HepG2 (cell line): ENCODE results near the gene SH3PXD2A. TPM values are rescaled to one million over a fixed set of nuclear protein-coding genes. Genes with fewer than 3 reads are reported as not detected.
A peak's percentile ranks its signal among the peaks of the same experiment; 100 is the strongest.

Source experiments
- ATAC-seq: fragments of 200-7000 bp; cut with Tn5 transposase; 3 replicates; pipeline ENCODE4 v1.9.1; 2020; ENCODE audit warnings: mild to moderate bottlenecking, moderate library complexity
- BruUV-seq: library from RNA; stranded (reverse); fragments of 400-500 nt; replicated peaks from 2 replicates; lab custom pipeline; 2021; lab: Mats Ljungman, UMichigan
- CTCF ChIA-PET: fragments of 300-600 bp; formaldehyde crosslinking; extraction: SDS; loops from one replicate; lab custom pipeline; 2021; ENCODE audit warnings: low total read pairs, inconsistent platforms, low intra/inter-chr PET ratio; lab: Yijun Ruan, JAX
- POLR2A ChIA-PET: fragments of 350-600 bp; sonication (Branson Sonifier 250); formaldehyde crosslinking; loops from one replicate; lab custom pipeline; 2020; ENCODE audit warnings: antibody characterized with exemption, inconsistent platforms; lab: Yijun Ruan, JAX
- DNase-seq: peaks from one replicate; pipeline ENCODE4 v3.0.0-alpha.2; 2015; ENCODE audit warnings: low spot score
- FAIRE-seq: peaks from 3 replicates; lab custom pipeline; 2011; peaks lifted over from hg19 to GRCh38; lab: Jason Lieb, UNC
- H2AFZ ChIP-seq: one replicate; pipeline ENCODE4 v1.6.1; 2011; ENCODE audit warnings: low read length, inconsistent platforms
- H3K27ac ChIP-seq: fragments of 300-600 bp; 3 replicates; pipeline ENCODE4 v1.8.0; 2011; ENCODE audit warnings: mixed run types, mild to moderate bottlenecking, mixed read lengths, low read length, inconsistent platforms; ENCODE audit not compliant: insufficient read depth; ENCODE audit errors: extremely low read length
- H3K27me3 ChIP-seq, 2 experiments: fragments of 200-600 bp in 1 of 2; 2 replicates in 1 of 2; 3 replicates in 1 of 2; pipeline versions ENCODE4 v1.6.0 to v1.8.0; 2011; ENCODE audit warnings: low read length in 2 of 2, mild to moderate bottlenecking in 2 of 2, moderate library complexity in 2 of 2, inconsistent platforms in 1 of 2; ENCODE audit not compliant: insufficient read depth in 2 of 2, control insufficient read depth in 1 of 2
- H3K36me3 ChIP-seq, 2 experiments: fragments of 200-600 bp in 1 of 2; replicated peaks in 1 of 2; 2 replicates in 1 of 2; 3 replicates in 1 of 2; pipeline versions ENCODE4 v1.5.1 to v1.8.0; 2011; ENCODE audit warnings: low read length in 2 of 2, inconsistent platforms in 1 of 2; ENCODE audit not compliant: insufficient read depth in 2 of 2, control insufficient read depth in 1 of 2
- H3K4me1 ChIP-seq: 2 replicates; pipeline ENCODE4 v1.5.1; 2012; ENCODE audit warnings: low read length, inconsistent platforms; ENCODE audit not compliant: insufficient read depth
- H3K4me2 ChIP-seq: 2 replicates; pipeline ENCODE4 v1.6.0; 2011; ENCODE audit warnings: low read depth, low read length, inconsistent platforms
- H3K4me3 ChIP-seq, 3 experiments: fragments of 200-600 bp in 1 of 3; sonication (generic), shearing (Covaris generic) in 1 of 3; replicated peaks in 1 of 3; 2 replicates each; pipeline ENCODE4 v1.5.1; 2011 to 2016; ENCODE audit warnings: low read length in 3 of 3, inconsistent platforms in 2 of 3, low read depth in 2 of 3, mild to moderate bottlenecking in 2 of 3, control low read depth in 1 of 3, mixed read lengths in 1 of 3; ENCODE audit not compliant: insufficient read depth in 1 of 3
- H3K79me2 ChIP-seq: one replicate; pipeline ENCODE4 v1.6.1; 2011; ENCODE audit warnings: low read length, inconsistent platforms; ENCODE audit not compliant: insufficient read depth
- H3K9ac ChIP-seq: 2 replicates; pipeline ENCODE4 v1.6.0; 2011; ENCODE audit warnings: mild to moderate bottlenecking, low read depth, low read length, inconsistent platforms; ENCODE audit not compliant: insufficient read depth
- H3K9me3 ChIP-seq: 2 replicates; pipeline ENCODE4 v1.5.1; 2012; ENCODE audit warnings: mild to moderate bottlenecking, low read length
- H4K20me1 ChIP-seq: 2 replicates; pipeline ENCODE4 v1.6.0; 2011; ENCODE audit warnings: inconsistent platforms, mild to moderate bottlenecking, low read length, moderate library complexity; ENCODE audit not compliant: insufficient read depth
- CCDC6 ChIP-seq: sonication (generic); formaldehyde crosslinking; IDR thresholded peaks from 2 replicates; pipeline ENCODE4 v1.8.1; 2022; ENCODE audit warnings: mild to moderate bottlenecking, missing genetic modification reagents, moderate library complexity
- EEA1 ChIP-seq: sonication (generic); formaldehyde crosslinking; IDR thresholded peaks from 2 replicates; pipeline ENCODE4 v1.5.1; 2020; ENCODE audit warnings: mild to moderate bottlenecking, missing genetic modification reagents, borderline replicate concordance
- EED ChIP-seq: sonication (generic); formaldehyde crosslinking; IDR thresholded peaks from 2 replicates; pipeline ENCODE4 v1.5.0; 2020; ENCODE audit warnings: mild to moderate bottlenecking, missing genetic modification reagents
- GATA4 ChIP-seq: sonication (generic); IDR thresholded peaks from 2 replicates; pipeline ENCODE4 v1.6.1; 2016; ENCODE audit warnings: antibody characterized with exemption, low read depth, borderline replicate concordance
- LCORL ChIP-seq, 2 experiments: fragments of 450-650 bp in 1 of 2; sonication (generic) in 1 of 2; formaldehyde crosslinking in 1 of 2; IDR thresholded peaks; 2 replicates each; pipeline versions ENCODE4 v1.5.0 to v1.6.1; 2017 to 2020; ENCODE audit warnings: antibody characterized with exemption in 1 of 2, missing genetic modification reagents in 1 of 2
- ZKSCAN1 ChIP-seq: fragments of 150-350 bp; IDR thresholded peaks from 2 replicates; pipeline ENCODE4 v1.6.1; 2014; ENCODE audit warnings: low read length
- ZNF274 ChIP-seq: sonication (generic); formaldehyde crosslinking; IDR thresholded peaks from 2 replicates; pipeline ENCODE4 v1.5.1; 2020; ENCODE audit warnings: mild to moderate bottlenecking, missing genetic modification reagents
- ZNF337 ChIP-seq: sonication (generic); formaldehyde crosslinking; IDR thresholded peaks from 2 replicates; pipeline ENCODE4 v1.5.1; 2020; ENCODE audit warnings: missing genetic modification reagents, low read depth, mild to moderate bottlenecking, borderline replicate concordance
- whole genome bisulfite sequencing: methylation state at CpG from one replicate; pipeline ENCODE4 v1.1.6; 2017; ENCODE audit warnings: low lambda C conversion rate; 5-methylcytosine and 5-hydroxymethylcytosine counted together
- in situ Hi-C: cut with HindIII; loops from 2 replicates; pipeline ENCODE4 v1.10.0; 2017; ENCODE audit warnings: low pct_unique_long_range_greater_than_20kb; ENCODE audit not compliant: extremely low pct_ligation_motif_present
- intact Hi-C: fragments of 100-400 bp; cut with micrococcal nuclease; formaldehyde crosslinking; loops from one replicate; pipeline ENCODE4 v1.10.0; 2022; ENCODE audit not compliant: unreplicated experiment
- polyA plus RNA-seq, 8 experiments: library from polyadenylated mRNA; depleted of rRNA in 3 of 8; stranded (reverse) in 7 of 8; unstranded in 1 of 8; fragments of >200 nt; fragmentation: Illumina TruSeq in 4 of 8; extraction: Trizol in 4 of 8; gene quantifications; 2 replicates each; pipeline versions ENCODE4 v1.2.1 to v1.2.3, GENCODE V29; 2011 to 2016; ENCODE audit warnings: low read depth in 4 of 8, missing spikeins in 1 of 8, mixed read lengths in 1 of 8; ENCODE audit not compliant: insufficient read depth in 1 of 8
- total RNA-seq, 5 experiments: library from RNA; depleted of rRNA; stranded (reverse); fragments of >200 nt; fragmentation: Illumina TruSeq; extraction: Trizol; gene quantifications; 2 replicates each; pipeline ENCODE4 v1.2.3, GENCODE V29; 2016; ENCODE audit warnings: low read depth in 1 of 5
- TF ChIP-seq, protein P1 (sequence below): sonication (generic); formaldehyde crosslinking; IDR thresholded peaks from 2 replicates; pipeline ENCODE4 v1.4.0; 2020; ENCODE audit warnings: missing genetic modification reagents
- TF ChIP-seq, protein P2 (sequence below): sonication (generic); formaldehyde crosslinking; IDR thresholded peaks from 2 replicates; pipeline ENCODE4 v1.5.0; 2020; ENCODE audit warnings: mild to moderate bottlenecking, missing genetic modification reagents, borderline replicate concordance
- TF ChIP-seq, protein P3 (sequence below): sonication (generic); formaldehyde crosslinking; IDR thresholded peaks from 2 replicates; pipeline ENCODE4 v1.5.1; 2020; ENCODE audit warnings: mild to moderate bottlenecking, missing genetic modification reagents, moderate library complexity

The SH3PXD2A gene
- total and polyA plus RNA-seq, 2 of the 13 experiments (the other 11 are each of a cell fraction or from before 2014, with no cell fraction given), result 11.1 to 11.3 TPM

DNA sequence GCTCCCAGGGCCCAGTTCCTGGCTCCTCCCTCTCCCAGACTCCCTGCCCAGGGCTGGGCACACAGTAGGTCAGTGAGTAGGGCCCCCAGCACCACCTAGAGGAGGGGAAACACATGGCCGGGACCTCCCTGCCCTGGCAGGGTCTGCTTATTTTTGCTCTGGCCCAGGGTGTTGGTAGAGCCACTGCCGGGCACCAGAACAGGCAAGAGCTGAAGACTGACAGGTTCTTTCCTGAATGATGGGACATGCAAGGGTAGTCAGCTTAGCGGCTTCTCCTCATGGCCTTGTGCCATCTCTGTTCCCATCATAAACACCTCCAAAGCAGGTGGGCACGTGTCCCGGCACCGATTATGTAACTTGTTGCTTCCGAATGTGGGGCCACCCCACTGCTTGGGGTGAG is 275.4 kb downstream of the SH3PXD2A start:
- H3K4me2 ChIP-seq, result peak overlapping the region; percentile 48; the same call in 1 of the 2 replicates
- peaks cover 2 to 42% of the 10 kb centered on the region in 2 experiments for H3K27me3 ChIP-seq
- H3K36me3 ChIP-seq, result no peaks in the 10 kb centered on the region
- H3K27ac ChIP-seq, result no peak overlapping the region
- H4K20me1 ChIP-seq, result no peaks in the 10 kb centered on the region
- in situ Hi-C loops, result no loop called here
- POLR2A ChIA-PET, result no interaction called here
- H2AFZ ChIP-seq, result no peak overlapping the region
- no peaks in the 10 kb centered on the region for H3K9me3 ChIP-seq
- FAIRE-seq (no peak), ATAC-seq (no peak), DNase-seq (no peak)
- H3K4me3 ChIP-seq, result no peak overlapping the region; a peak in 1 of 6 replicates
- no TSS peak for BruUV-seq
- 20% methylated on average over 1 of the region's 7 CpGs for WGBS
- no peaks in the 10 kb centered on the region for H3K79me2 ChIP-seq
- CTCF ChIA-PET, result no interaction called here
- no peak overlapping the region for H3K9ac ChIP-seq
- intact Hi-C loops, result no loop called here
- H3K4me1 ChIP-seq, result peaks cover 66% of the 10 kb centered on the region
- TF ChIP-seq, protein P1, sequence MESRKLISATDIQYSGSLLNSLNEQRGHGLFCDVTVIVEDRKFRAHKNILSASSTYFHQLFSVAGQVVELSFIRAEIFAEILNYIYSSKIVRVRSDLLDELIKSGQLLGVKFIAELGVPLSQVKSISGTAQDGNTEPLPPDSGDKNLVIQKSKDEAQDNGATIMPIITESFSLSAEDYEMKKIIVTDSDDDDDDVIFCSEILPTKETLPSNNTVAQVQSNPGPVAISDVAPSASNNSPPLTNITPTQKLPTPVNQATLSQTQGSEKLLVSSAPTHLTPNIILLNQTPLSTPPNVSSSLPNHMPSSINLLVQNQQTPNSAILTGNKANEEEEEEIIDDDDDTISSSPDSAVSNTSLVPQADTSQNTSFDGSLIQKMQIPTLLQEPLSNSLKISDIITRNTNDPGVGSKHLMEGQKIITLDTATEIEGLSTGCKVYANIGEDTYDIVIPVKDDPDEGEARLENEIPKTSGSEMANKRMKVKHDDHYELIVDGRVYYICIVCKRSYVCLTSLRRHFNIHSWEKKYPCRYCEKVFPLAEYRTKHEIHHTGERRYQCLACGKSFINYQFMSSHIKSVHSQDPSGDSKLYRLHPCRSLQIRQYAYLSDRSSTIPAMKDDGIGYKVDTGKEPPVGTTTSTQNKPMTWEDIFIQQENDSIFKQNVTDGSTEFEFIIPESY (CRISPR knock-in tag), result peak; percentile 47; the same call in 1 of the 2 replicates
- TF ChIP-seq ZNF274 (no peak), ZNF337 (CRISPR knock-in tag) (no peak), CCDC6 (CRISPR knock-in tag) (0 out of 2 replicates have a peak, but pooled peaks have one; percentile 33), GATA4 (no peak), EEA1 (CRISPR knock-in tag) (no peak), EED (CRISPR knock-in tag) (no peak), ZKSCAN1 (peak; percentile 80; the same call in 1 of the 2 replicates), LCORL (IDR thresholded peaks at IDR 0.05) (no peak), LCORL (CRISPR knock-in tag; IDR thresholded peaks at IDR 0.05) (peak; percentile 34; the same call in 1 of the 2 replicates)
- TF ChIP-seq, protein P2, sequence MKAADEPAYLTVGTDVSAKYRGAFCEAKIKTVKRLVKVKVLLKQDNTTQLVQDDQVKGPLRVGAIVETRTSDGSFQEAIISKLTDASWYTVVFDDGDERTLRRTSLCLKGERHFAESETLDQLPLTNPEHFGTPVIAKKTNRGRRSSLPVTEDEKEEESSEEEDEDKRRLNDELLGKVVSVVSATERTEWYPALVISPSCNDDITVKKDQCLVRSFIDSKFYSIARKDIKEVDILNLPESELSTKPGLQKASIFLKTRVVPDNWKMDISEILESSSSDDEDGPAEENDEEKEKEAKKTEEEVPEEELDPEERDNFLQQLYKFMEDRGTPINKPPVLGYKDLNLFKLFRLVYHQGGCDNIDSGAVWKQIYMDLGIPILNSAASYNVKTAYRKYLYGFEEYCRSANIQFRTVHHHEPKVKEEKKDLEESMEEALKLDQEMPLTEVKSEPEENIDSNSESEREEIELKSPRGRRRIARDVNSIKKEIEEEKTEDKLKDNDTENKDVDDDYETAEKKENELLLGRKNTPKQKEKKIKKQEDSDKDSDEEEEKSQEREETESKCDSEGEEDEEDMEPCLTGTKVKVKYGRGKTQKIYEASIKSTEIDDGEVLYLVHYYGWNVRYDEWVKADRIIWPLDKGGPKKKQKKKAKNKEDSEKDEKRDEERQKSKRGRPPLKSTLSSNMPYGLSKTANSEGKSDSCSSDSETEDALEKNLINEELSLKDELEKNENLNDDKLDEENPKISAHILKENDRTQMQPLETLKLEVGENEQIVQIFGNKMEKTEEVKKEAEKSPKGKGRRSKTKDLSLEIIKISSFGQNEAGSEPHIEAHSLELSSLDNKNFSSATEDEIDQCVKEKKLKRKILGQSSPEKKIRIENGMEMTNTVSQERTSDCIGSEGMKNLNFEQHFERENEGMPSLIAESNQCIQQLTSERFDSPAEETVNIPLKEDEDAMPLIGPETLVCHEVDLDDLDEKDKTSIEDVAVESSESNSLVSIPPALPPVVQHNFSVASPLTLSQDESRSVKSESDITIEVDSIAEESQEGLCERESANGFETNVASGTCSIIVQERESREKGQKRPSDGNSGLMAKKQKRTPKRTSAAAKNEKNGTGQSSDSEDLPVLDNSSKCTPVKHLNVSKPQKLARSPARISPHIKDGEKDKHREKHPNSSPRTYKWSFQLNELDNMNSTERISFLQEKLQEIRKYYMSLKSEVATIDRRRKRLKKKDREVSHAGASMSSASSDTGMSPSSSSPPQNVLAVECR (CRISPR knock-in tag), result peak; percentile 52
- TF ChIP-seq, protein P3, sequence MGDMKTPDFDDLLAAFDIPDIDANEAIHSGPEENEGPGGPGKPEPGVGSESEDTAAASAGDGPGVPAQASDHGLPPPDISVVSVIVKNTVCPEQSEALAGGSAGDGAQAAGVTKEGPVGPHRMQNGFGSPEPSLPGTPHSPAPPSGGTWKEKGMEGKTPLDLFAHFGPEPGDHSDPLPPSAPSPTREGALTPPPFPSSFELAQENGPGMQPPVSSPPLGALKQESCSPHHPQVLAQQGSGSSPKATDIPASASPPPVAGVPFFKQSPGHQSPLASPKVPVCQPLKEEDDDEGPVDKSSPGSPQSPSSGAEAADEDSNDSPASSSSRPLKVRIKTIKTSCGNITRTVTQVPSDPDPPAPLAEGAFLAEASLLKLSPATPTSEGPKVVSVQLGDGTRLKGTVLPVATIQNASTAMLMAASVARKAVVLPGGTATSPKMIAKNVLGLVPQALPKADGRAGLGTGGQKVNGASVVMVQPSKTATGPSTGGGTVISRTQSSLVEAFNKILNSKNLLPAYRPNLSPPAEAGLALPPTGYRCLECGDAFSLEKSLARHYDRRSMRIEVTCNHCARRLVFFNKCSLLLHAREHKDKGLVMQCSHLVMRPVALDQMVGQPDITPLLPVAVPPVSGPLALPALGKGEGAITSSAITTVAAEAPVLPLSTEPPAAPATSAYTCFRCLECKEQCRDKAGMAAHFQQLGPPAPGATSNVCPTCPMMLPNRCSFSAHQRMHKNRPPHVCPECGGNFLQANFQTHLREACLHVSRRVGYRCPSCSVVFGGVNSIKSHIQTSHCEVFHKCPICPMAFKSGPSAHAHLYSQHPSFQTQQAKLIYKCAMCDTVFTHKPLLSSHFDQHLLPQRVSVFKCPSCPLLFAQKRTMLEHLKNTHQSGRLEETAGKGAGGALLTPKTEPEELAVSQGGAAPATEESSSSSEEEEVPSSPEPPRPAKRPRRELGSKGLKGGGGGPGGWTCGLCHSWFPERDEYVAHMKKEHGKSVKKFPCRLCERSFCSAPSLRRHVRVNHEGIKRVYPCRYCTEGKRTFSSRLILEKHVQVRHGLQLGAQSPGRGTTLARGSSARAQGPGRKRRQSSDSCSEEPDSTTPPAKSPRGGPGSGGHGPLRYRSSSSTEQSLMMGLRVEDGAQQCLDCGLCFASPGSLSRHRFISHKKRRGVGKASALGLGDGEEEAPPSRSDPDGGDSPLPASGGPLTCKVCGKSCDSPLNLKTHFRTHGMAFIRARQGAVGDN (CRISPR knock-in tag), result 0 out of 2 replicates have a peak, but pooled peaks have one; percentile 30
